T-helper 17 cell (primary cell): ENCODE results near the gene NENF. TPM values are rescaled to one million over a fixed set of nuclear protein-coding genes. Genes with fewer than 3 reads are reported as not detected.

Experiments
- ATAC-seq: fragments of 150-1000 bp; cut with Tn5 transposase; 2 replicates; pipeline ENCODE4 v1.10.0; 2021; ENCODE audit warnings: mild to moderate bottlenecking, moderate library complexity
- DNase-seq, 3 donors: peaks; one replicate each; pipeline versions ENCODE4 v3.0.0 to v3.0.0-alpha.2; 2020 to 2021
- H3K9me3 ChIP-seq: one replicate; pipeline ENCODE4 v1.7.0; 2013; ENCODE audit warnings: low read length, mild to moderate bottlenecking; ENCODE audit not compliant: control insufficient read depth, poor library complexity, severe bottlenecking
- H3K27ac Mint-ChIP-seq: one replicate; pipeline ENCODE4 v1.8.0; 2022; ENCODE audit warnings: mild to moderate bottlenecking, moderate library complexity, mixed read lengths
- H3K27me3 Mint-ChIP-seq: one replicate; pipeline ENCODE4 v1.8.0; 2022; ENCODE audit warnings: mixed read lengths
- H3K36me3 Mint-ChIP-seq: one replicate; pipeline ENCODE4 v1.8.0; 2022; ENCODE audit warnings: low read depth, mixed read lengths
- H3K4me1 Mint-ChIP-seq: one replicate; pipeline ENCODE4 v1.8.0; 2022; ENCODE audit warnings: mild to moderate bottlenecking, mixed read lengths
- H3K4me3 Mint-ChIP-seq: one replicate; pipeline ENCODE4 v1.8.0; 2022; ENCODE audit warnings: mild to moderate bottlenecking, moderate library complexity, mixed read lengths
- total RNA-seq, 4 donors: library from RNA in 2 of 4; stranded (reverse) in 2 of 4; gene quantifications; one replicate each; pipeline ENCODE4 v1.2.3 and lab custom pipeline; 2022 to 2026

The NENF gene
- total RNA-seq, 2 donors from 2014 or later, result 15.4 to 23.3 TPM

DNA sequence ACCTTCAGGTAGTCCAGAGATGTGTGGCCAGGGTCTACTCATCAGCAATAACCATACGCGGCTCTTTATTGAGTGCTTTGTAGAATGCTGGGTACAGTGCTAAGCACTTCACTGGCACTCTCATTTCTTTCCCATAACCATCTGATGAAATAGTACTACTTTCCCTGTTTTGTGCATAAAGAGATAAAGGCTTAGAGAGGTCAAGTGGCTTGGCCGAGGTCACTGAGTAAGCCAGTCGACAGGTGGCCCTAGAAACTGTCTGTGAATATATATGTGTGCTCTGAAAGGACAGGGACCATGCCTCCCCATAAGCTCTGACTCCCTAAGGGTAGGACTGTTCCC is 52.8 kb downstream of the NENF start:
- H3K4me3 Mint-ChIP-seq, result no peak overlapping the region
- H3K27ac Mint-ChIP-seq, result no peak overlapping the region
- no peaks in the 10 kb centered on the region for H3K9me3 ChIP-seq
- H3K4me1 Mint-ChIP-seq, result no peaks in the 10 kb centered on the region
- no peaks in the 10 kb centered on the region for H3K36me3 Mint-ChIP-seq
- peaks cover 30% of the 10 kb centered on the region for H3K27me3 Mint-ChIP-seq
- ATAC-seq, result no peak
- DNase-seq, result no peak

DNA sequence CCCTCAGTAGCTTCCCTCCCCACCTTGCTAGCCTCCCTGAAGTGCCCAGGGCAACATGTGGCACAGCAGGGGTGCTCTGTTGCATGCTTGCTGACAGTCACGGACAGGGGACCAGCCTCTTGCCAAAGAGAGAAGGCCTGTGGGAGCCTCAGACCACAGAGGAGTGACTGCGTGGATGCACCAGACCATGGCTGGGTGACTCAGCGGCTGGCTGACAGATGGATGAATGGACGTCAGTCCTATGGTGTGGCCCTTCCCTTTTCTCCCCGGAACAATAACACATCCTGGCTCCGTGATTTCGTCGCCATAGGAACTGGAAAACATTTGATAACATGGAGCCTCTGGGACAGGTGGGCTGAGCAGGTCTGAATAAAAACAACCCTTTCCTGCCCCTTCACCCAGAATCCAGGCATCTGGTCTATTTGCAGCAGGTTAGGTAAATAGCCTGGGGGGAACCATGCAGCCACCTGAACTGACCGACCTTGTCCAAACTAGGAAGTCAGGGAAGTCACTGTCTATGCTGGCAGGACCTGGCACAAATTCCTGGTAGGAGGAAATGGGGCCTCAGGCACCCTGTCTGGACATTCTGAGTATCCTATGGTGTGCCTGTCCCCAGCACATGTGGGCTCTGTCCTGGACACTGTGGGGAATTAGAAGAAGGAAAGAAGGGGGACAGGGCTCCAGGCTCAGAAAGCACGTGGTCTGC is 53.3 kb downstream of the NENF start:
- H3K4me1 Mint-ChIP-seq, result no peaks in the 10 kb centered on the region
- no peak overlapping the region for H3K4me3 Mint-ChIP-seq
- H3K27ac Mint-ChIP-seq, result no peak overlapping the region
- DNase-seq, result no peak
- peak; percentile 64 for ATAC-seq
- H3K9me3 ChIP-seq, result no peaks in the 10 kb centered on the region
- peaks cover 30% of the 10 kb centered on the region for H3K27me3 Mint-ChIP-seq
- no peaks in the 10 kb centered on the region for H3K36me3 Mint-ChIP-seq

DNA sequence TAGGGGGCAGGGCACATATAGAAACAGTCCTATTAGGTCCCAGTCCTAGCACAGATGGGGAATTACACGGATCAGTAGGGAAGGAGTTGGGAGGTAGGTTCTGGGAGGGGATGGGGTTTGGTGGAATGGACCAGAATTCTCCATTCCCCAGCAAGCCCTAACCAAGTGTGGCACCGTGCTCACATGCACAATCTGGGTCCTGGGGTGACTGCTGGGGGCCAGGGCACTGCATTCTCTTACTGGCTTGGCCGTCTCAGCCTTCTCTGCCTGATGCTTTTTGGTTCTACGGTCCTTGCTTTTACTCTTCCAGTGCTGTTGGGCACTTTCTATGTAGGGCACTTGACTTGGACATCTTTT is 53.9 kb downstream of the NENF start:
- ATAC-seq (no peak), DNase-seq (no peak)
- H3K27me3 Mint-ChIP-seq, result peaks cover 34% of the 10 kb centered on the region
- H3K4me1 Mint-ChIP-seq, result no peaks in the 10 kb centered on the region
- H3K9me3 ChIP-seq, result no peaks in the 10 kb centered on the region
- H3K36me3 Mint-ChIP-seq, result no peaks in the 10 kb centered on the region
- no peak overlapping the region for H3K27ac Mint-ChIP-seq
- no peak overlapping the region for H3K4me3 Mint-ChIP-seq

- no peaks in the 10 kb centered on the region for H3K9me3 ChIP-seq
- no peak for DNase-seq
- ATAC-seq, result no peak
- Mint-ChIP-seq H3K4me1 (no peaks in the 10 kb centered on the region), H3K27me3 (peaks cover 34% of the 10 kb centered on the region), H3K27ac (no peak overlapping the region), H3K4me3 (no peak overlapping the region), H3K36me3 (peaks cover 3% of the 10 kb centered on the region)
Observed at GRCh38 chr1:212487286-212487685, 54.6 kb downstream of the NENF start.

DNA sequence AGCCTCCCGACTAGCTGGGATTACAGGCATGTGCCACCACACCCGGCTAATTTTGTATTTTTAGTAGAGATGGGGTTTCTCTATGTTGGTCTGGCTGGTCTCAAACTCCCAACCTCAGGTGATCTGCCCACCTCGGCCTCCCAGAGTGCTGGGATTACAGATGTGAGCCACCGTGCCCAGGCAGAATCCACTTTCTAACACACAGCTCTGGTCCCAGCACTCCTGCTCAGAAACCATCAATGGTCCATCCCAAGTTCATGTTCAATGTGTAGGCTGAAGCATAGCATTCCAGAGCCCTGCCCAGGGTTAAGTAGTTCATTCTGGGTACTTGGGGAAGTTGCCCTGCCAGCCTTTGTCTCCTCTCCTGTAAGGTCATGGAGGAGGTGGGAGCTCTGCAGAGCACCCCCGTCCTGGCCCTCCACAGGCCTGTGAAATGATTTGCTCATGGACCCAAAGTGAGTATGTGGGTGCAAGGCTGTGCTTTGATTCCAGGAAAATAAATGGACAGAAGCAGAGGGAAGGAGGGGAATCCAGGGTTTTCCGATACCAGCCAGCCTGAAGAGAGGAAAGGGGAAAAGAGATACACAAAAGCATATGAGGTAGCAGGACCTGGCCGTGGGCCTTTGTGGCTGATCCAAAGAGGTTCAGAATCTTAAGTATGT is 55.2 kb downstream of the NENF start:
- peaks cover 3% of the 10 kb centered on the region for H3K36me3 Mint-ChIP-seq
- no peaks in the 10 kb centered on the region for H3K9me3 ChIP-seq
- H3K27ac Mint-ChIP-seq, result no peak overlapping the region
- no peaks in the 10 kb centered on the region for H3K4me1 Mint-ChIP-seq
- peaks cover 34% of the 10 kb centered on the region for H3K27me3 Mint-ChIP-seq
- ATAC-seq, result no peak
- no peak overlapping the region for H3K4me3 Mint-ChIP-seq
- DNase-seq, result no peak

DNA sequence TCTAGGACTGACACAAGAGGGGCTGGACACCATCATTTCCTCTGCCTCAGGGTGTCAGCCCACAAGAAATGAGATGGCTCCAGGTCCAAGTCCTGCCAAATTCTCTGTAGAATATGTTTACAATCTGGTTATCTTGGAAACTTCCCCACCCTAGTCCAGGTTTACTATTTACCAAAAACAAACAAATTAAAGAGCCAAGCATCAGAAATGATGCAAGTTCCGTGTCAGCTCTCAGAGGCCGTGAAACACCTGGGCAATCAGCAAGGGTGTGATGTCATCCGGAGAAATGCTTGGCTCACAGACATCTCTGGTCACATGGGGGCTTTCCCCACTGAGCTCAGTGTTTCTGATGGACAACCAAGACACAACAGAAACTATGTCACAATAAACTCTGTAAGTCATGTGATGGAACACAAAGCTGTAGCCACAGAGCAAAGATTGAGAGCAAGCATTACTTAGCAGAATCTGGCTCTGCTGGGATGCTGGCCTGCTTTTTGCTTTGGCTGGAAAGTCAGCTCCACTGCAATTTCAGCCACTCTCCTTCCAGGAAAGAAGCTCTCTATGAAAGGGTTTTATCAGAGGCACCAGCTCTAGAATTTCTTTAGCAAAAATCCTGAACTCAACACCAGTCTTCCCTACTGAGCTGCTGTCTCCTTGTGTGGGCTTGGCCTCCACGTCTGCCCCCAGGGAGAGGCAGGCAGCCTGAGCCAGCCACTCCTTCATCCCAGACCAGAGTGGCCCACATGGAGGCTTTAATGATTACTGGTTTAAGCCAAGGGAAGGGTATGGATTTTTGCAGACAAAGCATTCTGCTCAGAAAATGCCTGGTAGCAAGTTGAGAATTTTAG is 55.9 kb downstream of the NENF start:
- H3K36me3 Mint-ChIP-seq, result peaks cover 3% of the 10 kb centered on the region
- no peak overlapping the region for H3K27ac Mint-ChIP-seq

DNA sequence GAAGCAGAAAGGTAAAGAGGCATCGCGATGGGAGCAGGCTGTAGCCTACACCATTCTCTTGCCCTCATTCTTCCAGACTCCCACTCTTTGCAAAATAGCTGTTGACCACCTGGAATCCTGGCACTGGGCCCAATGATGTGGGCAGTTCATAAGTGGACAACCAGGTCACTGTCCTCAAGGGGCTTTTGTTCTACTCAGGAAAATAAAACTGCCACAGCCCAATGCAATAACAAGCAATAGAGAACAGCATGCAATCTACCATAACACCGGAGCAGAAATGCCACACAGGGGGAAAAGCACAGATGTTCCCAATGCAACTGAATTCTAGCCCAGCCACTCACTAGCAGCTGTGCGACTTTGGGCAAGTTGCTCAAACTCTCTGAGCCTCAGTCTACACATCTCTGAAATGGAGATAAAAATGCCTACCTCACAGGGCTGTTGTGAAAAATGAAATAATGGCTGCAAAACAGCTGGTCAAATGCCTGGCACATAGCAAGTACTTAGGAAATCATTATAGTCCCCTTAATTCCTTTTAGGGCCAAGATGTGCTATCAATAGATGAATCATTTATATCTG is 56.7 kb downstream of the NENF start:
- peaks cover 3% of the 10 kb centered on the region for H3K36me3 Mint-ChIP-seq
- DNase-seq (no peak), ATAC-seq (no peak)
- peaks cover 28% of the 10 kb centered on the region for H3K27me3 Mint-ChIP-seq
- no peak overlapping the region for H3K27ac Mint-ChIP-seq
- no peak overlapping the region for H3K4me3 Mint-ChIP-seq
- no peaks in the 10 kb centered on the region for H3K9me3 ChIP-seq
- no peaks in the 10 kb centered on the region for H3K4me1 Mint-ChIP-seq

More for the DNA sequence above, 55.9 kb downstream of the NENF start:
- DNase-seq, result no peak
- no peaks in the 10 kb centered on the region for H3K4me1 Mint-ChIP-seq
- ATAC-seq, result peak; percentile 69
- no peaks in the 10 kb centered on the region for H3K9me3 ChIP-seq
- no peak overlapping the region for H3K4me3 Mint-ChIP-seq
- H3K27me3 Mint-ChIP-seq, result peaks cover 34% of the 10 kb centered on the region

DNA sequence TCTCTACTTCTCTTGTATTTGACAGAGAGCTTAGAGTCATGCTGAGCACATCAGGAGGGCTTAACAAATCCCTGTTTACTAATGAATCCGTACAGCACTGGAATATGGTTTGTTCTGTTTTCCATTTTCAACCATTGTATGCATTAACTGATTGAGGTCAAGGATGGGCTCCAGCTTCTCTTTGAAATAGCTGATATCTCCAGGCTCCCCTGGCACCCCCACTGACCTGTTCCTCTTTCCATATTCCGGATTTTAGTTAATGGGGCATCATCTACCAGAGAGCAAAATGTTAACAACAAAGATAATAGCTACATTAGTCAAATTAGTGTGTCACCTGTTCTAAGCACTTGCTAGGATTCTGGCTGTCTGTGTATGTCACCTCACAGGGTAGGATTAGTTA is 57.6 kb downstream of the NENF start:
- no peak for ATAC-seq
- Mint-ChIP-seq H3K27ac (no peak overlapping the region), H3K27me3 (peaks cover 28% of the 10 kb centered on the region), H3K36me3 (peaks cover 3% of the 10 kb centered on the region), H3K4me1 (peaks cover 3% of the 10 kb centered on the region), H3K4me3 (no peak overlapping the region)
- no peak for DNase-seq
- no peaks in the 10 kb centered on the region for H3K9me3 ChIP-seq

DNA sequence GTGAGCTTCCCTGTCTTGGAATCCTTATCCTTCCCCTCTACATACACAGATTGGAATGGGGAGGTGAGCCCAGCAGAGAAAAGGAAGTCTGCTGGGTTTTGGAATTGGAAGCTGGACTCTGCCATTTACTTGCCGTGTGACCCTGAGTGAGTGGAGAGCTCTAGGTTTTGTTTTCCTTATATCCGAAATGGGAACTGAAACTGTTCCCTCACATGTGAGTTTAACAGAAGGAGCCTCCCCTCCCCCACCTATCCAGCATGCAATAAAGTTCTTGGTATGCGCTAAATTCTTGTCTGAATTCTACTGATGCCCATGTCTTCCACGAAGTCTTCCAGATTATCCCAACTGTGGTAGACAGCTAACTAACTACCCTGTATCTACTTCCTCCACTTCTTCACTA is 58.7 kb downstream of the NENF start:
- no peak for ATAC-seq
- H3K4me3 Mint-ChIP-seq, result no peak overlapping the region

More for the DNA sequence above, 58.7 kb downstream of the NENF start:
- H3K9me3 ChIP-seq, result no peaks in the 10 kb centered on the region
- Mint-ChIP-seq H3K27ac (no peak overlapping the region), H3K4me1 (peaks cover 7% of the 10 kb centered on the region), H3K27me3 (peaks cover 26% of the 10 kb centered on the region), H3K36me3 (peaks cover 4% of the 10 kb centered on the region)
- no peak for DNase-seq

Other genes with a start within 250 kb of the NENF start
- 10 to 100 TPM; 52.1 to 52.4 TPM for gene PPP2R5A, start 147.5 kb upstream of the NENF start, total RNA-seq
- gene PACC1, start 18.0 kb upstream of the NENF start, total RNA-seq, result 1 to 10 TPM; 4.7 to 8.2 TPM
- 10 to 100 TPM; 53.0 to 72.5 TPM for gene ATF3, start 175.8 kb downstream of the NENF start, total RNA-seq